ENCODE measurements around the gene NEO1. TPM values are rescaled to one million over a fixed set of nuclear protein-coding genes. Genes with fewer than 3 reads are reported as not detected.

The NEO1 gene
- total RNA-seq, 1 donor from 2014 or later, result 18.5 TPM

DNA sequence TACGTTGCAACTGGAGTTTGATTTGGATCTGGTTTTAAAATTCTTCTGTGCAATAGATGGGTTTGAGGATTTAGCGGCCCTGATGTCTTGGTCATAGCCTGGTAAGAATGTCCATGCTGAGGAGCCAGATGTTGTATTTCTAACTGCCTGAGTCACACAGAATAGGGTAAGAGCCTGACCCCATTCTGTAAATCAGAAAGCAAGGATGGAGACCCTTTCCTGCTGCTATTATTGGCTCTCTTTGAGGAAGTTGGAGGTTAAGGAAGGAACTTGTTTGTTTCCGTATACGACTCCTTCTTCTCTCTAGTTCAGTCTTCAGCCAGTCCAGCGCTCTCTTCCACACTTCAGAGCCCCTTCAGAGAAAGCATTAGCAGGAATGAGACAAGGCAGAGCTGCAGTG, 251.4 kb downstream of the NEO1 start:
- DNase-seq (ENCODE audit: low spot score), result no peak

DNA sequence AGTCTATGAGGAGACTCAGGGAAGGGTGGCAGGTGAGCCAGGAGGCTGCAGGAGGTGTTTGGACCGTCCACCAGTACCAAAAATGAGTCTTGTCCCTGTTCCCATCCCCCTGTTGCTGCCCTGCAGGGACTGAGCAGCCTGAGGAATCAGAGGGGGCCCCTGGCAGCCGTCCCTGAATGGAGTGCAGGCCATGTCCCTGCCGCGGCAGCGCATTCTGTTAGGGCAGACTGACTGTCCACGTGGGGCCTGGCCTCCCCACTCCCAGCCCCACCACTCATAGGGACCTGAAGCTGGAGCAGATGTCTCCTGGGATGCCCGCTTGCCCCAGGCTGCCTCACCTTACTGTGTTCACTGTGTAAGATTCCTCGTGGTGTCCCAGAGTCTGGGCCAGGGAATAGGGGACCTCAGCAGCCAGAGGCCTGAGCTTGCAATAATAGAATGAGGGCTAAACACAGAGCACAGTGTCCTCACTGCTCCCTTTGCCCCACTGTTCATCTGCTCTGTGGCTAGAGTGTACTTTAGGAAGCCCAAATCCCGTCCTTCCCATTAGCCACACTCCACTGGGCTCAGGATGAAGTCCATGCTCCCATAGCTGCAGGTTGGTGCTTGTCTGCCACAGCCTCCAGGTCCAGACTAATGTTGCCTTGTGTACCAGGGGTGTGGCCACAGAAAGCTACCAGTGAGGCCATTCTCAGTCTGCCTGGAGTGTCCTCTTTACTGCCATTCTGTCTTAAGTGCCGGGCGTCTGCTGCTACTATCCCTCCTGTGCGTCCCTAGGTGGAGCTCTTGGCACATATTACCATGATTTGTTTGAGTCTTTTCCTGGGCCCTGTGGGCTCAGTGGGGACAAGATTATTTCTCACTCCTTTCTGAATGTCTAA, 253.3 kb downstream of the NEO1 start:
- DNase-seq (ENCODE audit: low spot score), result peak; percentile 63

DNA sequence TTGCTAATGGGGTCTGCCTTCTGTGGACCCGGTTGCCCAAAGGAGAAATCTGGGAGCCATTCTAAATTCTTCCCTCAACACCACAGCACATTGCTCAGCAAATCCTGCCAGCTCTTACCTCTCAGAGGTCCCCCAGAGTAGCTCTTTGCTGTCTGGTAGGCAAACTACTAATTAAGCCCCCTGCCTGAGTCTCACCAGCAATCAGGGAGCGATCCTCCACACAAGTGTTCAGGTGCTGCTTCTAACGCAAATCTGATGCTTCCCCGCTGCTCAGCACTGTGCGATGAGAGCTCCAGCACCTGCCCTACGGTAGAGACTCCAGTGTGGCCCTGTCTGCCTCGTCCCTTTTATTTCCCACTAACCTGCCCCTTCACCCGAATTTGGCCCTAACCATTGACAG, 256.0 kb downstream of the NEO1 start:
- DNase-seq (ENCODE audit: low spot score), result no peak

DNA sequence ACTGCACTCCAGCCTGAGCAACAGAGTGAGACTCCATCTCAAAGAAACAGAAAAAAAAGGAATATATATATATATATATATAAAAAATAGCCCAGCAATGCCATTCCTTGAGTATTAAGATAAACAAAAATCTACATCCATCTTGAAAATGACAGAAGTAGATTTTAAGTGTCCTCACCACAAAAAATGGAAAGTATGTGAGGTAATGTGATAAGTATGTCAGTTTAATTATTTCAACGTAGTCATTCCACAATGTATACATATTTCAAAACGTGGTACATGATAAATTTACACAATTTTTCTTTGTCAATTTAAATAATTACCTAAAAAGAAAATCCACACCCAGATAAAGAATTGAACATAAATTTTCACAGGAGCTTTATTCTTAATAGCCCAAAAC, 261.6 kb downstream of the NEO1 start:
- DNase-seq (ENCODE audit: low spot score), result no peak

DNA sequence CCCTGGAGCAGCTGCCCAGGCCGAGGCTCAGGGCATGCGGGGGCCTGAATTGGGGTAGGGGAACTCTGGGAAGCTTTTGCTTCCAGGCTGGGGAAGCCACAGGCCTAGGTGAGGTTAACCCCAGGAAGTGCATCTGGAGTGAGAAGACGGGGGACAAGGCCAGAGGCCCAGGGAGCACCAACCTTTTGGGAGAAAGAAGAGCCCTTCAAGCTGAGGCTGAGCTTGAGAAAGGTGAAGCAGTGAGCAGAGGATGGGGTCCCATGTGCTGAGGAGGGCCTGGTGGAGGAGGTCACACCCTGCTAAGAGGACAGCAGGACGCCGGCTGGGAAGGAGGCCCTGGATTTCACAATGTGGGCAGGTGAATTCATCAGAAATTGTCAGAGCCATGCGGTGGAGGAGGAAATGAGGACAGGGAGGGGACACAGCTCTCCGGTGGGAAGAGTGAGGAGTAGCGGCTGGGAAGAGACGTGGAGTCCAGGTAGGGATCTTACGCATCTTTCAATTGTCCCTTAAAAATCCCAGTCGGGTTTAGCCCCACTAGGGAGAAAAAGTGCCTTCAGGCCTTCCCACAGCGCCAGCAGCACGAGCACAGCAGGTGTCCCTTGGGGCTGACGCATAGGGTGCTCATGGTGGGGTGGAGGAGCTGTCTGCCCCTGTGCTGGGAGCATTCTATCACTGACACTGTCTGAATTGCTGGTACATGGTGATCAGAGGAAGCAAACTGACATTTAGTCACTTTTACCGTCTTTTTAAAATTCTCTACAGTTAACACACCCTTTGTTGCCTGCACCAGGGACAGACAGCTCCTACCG, 265.6 kb downstream of the NEO1 start:
- no peak for DNase-seq (ENCODE audit: low spot score)

DNA sequence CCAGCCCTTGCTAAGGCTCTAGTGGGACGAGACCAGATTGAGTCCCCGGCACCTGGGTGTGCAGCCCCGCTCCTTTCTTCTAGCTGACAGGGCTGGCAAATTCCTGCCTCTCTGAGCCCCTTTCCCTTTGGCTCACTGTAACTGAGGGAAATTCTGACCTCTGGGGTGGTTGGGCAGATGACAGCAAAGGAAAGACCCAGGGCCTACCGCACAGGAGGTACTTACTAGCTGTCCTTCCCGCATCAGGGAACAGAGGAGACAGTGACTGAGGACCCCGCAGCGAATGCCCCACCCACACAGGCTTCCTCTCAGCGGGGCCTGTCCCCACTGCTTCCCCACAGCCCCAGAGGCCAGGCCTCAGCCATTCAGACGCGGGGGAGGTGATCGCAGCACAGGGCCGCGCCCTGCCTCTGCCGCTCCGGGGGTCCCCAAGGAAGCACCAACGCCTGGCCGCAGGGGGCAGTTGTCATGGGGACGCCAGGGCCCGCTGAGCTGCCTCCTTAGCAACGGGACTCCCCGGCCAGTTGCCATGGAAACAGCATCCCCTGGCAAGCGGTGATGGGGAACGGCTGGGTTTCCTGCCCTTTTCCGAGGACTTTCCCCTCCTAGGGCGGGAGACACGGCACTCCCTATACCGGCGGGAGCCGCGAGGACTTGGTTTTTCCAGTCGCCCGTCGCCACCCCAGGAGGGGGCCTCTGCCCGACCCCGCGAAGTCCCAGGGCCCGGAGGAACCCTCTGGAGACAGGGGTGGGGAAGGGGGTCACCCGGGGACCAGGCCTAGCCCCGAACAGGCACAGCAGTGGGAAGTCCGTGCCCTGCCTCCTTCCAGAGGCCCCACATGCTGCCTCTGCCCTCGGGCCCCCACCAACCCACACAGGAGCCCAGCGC, 266.4 kb downstream of the NEO1 start:
- DNase-seq (ENCODE audit: low spot score), result no peak

DNA sequence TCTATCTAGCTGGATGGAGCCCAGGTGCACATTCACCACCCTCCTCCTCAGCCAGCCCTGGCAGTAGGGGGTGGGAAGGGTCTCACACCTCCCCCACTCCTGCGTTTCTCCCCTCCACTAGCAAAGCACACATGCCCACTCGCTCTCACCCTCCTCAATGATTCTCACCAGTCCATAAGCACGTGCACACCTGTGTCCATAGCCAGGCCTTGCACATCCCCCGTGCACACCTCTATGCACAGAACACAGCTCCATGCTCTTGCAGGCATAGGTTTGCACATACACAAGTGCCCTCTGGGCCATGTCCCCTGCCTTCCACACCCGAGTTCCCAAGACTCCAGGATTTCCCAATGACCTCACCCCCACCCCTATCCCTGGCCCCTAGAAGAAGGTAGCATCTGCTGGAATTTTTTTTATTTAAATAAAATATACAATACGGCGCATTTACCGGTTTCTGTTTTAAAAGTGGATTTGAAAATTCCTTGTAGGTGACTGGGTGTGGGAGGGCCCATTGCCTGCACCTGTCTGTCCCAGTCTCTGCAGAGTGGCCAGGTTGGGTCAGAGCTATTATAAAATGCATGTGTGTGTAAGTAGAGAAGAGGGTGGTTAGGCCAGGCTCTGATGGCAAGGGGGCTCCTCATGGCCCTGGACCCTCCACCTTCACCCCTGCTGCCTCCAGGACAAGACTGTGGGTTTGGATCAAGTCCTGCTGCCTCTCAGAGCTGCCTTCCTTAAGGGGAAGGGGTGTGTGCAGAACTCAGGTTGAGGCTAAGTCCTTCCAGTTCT, 267.4 kb downstream of the NEO1 start:
- DNase-seq (ENCODE audit: low spot score), result no peak

DNA sequence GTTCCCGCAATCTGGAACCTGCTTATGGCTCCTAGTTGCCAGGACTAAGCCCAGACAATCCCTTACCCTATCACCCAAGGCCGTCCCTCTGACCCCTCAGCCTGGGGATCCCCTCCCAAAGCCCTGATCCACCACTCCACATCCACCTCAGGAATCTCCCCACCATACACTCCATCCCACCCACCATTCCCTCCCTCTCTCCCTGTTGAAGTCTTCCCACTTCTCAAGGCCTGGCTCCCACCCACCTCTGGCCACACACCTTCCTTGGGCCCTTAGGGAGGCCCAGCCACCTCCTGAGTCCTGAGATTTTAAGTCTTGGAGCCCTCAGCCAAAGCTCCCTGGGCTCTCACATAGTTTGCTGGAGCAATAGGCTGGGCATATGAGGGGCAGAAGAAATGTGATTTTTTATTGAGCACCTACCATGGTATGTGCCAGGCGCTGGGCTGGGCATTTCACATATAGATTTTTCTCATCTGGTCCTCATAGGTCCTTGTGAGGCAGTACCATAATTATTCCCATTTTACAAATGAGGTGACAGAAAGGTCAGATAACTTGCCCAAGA, 268.4 kb downstream of the NEO1 start:
- no peak for DNase-seq (ENCODE audit: low spot score)

DNA sequence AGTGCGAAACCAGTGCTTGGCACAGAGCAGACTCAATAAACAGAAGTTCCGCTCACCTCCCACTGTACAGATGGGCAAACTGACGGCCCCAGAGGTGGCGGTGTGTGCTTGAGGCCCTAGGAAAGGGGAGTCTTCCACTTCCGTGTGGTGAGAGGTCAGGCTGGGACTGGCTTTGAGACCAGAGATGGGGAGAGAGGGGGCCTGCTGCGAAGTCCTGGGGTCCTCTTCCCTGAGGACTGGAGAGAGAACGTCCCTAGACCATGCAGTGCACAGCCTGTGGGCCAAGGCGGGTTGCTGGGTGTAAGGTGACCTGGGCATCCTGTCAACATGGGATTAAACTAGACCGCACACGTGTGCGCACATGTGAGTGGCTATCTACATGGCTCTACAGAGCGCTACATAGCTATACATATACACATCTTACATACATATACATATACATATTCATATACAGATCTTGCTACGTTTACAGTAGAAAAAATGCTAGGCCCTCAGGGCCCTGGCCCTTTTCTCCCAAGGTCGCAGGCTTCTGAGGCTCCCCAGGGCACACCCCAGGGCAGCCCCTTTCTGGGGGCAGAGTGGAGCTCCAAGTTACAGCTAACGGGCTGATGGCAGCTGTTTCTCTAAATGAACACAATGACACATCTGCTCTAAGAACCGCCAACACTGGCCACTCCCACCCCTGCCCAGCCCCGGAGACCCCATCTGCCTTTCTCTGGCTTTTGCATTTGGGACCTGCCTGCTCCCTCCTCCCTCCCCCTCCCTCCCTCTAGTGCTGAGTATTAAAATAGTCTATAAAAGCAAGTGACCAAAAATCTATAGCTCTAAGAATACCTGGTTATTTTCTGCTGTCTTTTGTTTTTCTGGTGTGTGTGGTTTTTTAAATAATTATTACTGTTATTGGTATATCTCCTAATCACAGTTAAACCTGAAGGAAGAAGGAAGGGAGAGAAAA, 269.5 kb downstream of the NEO1 start:
- no peak for DNase-seq (ENCODE audit: low spot score)

DNA sequence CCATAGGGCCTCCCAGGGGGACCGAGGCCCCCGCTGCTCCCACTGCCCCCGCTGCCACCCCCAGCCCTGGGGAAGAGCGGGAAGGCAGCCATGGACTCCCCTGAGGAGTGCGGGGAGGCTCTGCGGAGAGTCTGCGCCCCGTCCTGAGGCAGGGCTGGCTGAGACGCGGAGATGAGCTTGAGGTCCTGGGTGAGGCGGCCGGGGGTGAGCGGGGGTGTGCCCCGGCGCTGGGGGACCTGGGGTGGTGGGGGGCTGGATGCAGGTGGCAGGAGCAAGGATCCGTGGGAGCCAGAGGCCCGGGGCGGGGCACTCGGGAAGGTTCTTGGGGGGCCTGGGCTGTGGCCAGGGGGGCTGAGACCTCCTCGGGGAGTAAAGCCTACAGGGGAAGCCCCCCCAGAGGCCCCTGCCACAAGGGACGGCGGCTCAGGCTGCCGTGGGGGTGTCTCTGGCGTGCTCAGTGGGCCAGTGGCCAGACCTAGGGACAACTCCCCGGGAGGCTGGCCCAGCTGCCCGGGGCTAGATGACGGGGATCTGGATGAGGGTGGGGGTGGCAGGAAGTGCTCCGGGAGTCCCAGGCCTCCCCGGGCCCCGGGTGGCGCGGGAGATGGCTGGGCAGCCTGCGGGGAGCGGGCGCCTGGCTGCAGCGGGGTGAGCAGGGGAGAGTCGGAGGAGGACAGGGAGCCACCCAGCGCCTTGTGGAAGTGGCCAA, 270.6 kb downstream of the NEO1 start:
- DNase-seq (ENCODE audit: low spot score), result no peak

DNA sequence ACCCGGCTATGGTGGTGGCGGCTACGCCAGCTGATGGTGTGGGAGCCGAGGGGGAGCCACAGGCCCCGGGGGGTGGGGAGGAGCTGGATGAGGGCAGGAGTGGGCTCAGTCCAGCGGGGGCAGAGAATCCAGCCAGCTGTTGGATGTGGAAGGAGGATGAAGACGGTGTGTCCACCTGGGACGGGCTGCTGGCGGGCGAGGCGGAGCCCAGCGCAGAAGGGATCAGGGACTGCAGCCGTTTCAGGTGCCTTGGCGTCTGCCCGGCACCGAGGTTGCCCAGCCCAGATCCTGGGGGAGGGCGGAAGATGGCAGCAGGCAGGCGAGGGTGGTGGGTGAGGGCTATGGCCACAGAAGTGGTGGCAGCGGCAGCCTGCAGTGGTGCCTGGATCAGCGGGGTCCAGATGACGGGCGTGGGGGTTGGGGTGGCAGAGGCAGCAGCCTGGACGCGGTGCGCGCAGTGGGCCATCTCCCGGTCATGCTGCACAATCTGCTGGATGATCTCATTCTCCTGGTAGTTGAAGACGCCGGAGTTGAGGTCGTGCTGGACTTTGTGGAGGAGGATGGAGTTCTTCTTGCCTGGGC, 271.2 kb downstream of the NEO1 start:
- no peak for DNase-seq (ENCODE audit: low spot score)

DNA sequence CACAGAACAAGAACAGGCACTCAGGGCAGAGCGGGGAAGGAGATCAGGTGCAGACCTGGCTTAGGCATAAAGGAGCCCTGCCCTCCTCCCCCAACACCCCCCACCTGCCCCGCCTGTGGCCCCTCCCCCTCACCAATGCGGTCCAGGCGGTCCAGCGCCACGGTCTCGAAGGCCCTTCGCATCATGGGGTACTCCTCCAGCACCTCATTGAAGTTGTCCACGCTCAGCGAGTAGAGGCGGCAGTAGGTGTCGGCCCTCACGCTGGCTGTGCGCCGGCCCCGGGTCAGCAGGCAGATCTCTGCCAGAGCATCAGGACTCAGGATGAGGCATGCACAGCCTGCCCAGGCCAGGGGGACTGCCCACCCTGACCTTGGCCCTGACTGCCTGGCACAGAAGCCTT, 271.7 kb downstream of the NEO1 start:
- DNase-seq (ENCODE audit: low spot score), result no peak

DNA sequence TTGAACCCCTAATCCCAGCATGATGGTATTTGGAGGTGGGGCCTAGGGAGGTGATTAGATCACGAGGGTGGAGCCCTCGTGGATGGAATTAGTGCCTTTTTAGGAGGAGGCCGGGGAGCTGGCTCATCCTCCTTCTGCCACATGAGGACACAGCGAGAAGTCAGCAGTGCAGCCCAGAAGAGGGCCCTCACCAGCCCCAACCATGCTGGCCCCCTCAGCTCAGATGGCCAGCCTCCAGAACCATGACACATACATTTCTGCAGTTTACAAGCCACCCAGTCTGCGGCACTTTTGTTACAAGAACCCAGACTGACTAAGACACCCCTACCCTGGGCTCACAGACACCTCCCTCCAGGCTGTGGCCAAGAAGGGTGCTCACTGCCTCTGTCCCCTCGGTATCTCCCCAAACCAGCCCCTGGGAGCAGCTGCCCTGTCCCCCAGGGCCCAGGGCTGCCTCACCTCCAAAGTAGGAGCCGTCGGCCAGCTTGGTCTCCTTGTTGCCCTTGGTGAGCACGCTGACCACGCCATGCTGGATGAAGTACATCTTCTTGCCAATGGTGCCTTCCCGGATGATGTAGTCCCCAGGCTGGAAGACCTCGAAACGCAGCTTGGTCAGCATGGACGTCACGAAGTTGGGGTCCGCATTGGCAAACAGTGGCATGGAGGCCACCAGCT, 272.4 kb downstream of the NEO1 start:
- no peak for DNase-seq (ENCODE audit: low spot score)

DNA sequence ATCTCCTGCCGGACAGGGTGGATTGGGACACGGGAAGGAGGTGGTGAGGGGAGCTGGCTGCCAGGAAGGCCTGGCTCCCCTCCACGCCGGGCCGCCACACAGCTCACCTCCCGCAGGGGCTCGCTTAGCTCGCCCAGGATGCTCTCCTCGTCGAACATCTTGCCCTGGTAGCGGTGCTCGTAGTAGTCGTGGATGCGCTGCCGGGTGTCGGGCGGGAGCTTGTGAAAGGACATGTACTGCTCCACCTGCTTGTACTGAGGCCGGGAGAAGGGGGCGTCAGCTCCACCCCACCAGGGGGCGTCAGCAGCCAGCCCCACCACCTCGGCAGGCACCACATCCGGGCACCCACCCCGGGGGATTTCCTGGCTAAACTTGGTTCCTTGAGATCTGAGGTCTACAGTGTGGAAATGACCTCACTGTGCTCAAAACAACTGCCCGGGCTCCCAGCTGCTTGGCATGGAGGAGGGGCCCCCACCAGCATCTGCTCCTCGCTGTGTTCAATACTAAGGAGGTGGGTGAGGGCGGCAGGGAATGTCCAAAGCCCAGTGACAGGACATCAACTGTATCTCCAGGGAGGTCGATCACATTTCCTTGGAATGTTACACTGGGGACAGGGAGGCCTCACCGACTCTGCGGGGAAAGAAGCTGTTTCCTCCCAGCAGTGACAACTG, 273.1 kb downstream of the NEO1 start:
- DNase-seq (ENCODE audit: low spot score), result no peak

DNA sequence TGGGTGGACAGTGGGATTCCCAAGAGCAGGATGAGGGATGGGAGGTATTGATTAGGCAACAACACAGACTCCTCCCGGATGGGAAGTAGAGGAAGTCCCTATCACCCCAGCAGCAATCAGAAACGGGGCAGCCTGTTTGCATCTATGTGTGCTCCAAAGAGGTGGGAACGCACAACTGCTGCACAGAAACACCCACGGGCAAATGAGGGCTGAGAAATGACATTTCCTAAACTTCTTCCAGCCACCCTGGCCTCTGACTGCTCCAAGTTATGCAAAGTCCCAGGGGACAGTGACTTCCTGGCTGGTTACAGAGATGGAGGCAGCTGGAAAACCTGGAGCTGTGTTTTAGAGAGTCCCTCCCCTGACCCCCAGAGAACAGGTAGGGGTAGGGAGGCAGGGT, 273.9 kb downstream of the NEO1 start:
- DNase-seq (ENCODE audit: low spot score), result no peak

DNA sequence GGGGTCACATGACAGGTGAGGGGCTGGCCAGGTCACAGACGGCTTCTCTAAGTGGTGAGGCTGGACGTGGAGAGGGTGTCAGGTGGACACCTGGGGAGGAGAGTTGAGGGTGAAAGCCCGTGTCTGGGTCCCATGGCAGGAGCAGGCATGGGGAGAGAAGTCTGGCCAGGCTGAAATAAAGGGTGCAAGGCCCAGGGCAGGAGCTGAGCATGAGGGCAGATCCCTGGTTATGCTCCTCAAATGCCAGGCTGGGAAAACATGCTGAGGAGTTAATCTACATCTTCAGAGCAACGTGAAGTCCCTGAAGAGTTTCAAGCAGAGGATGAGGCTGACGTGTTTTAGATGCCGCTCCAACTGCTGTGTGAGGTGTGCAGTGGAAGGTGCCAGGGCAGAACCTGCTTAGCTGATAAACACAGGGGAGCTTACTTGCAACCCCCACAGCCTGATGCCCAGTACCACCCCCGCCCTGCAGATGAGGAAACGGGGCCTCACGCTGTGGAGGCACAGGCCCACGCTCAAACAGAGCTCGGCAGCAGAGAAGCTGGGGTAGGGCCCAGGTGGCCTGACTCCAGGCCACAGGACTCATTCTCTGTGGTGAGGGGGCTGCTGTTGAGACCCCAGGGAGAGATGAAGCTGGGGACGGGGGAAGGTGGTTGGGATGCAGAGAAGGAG, 276.0 kb downstream of the NEO1 start:
- DNase-seq (ENCODE audit: low spot score), result no peak

DNA sequence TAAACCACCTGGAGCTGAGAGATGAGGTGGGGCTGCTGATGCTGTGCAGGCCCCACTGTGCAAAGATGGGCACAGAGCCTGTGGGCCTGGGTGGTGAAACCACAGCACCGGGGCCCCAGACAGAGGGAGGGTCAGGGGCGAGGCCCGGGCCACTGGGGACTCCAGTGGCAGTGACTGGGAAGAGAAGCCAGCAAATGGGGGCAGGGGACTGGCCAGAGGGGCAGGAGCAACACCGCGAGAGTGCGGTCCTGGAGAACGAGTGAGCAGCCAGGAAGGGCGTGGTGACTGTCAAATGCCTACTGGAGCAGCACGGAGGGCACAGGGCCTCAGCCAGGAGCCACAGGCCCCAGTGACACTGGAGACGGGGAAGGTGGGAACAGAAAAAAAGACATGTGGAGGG, 276.7 kb downstream of the NEO1 start:
- no peak for DNase-seq (ENCODE audit: low spot score)
